Spinal cord (tissue), 10 donors: Measurements from ENCODE around the gene CDC20. TPM values are rescaled to one million over a fixed set of nuclear protein-coding genes. Genes with fewer than 3 reads are reported as not detected.
A peak's percentile ranks its signal among the peaks of the same experiment; 100 is the strongest.

Source experiments
- DNase-seq, 6 donors: peaks; one replicate each; pipeline versions ENCODE4 v3.0.0 to v3.0.0-alpha.2; 2013 to 2015; ENCODE audit warnings: low spot score in 6 of 6, low read depth in 4 of 6
- H3K27ac ChIP-seq: one replicate; pipeline ENCODE4 v1.5.1; 2013; ENCODE audit warnings: low read depth, low read length, control low read depth
- H3K27me3 ChIP-seq: one replicate; pipeline ENCODE4 v1.6.1; 2013; ENCODE audit warnings: low read length; ENCODE audit not compliant: control insufficient read depth, insufficient read depth
- H3K36me3 ChIP-seq: one replicate; pipeline ENCODE4 v1.6.1; 2013; ENCODE audit warnings: low read length; ENCODE audit not compliant: control insufficient read depth, insufficient read depth
- H3K4me1 ChIP-seq: one replicate; pipeline ENCODE4 v1.6.1; 2013; ENCODE audit warnings: low read length; ENCODE audit not compliant: control insufficient read depth, insufficient read depth
- H3K4me3 ChIP-seq: one replicate; pipeline ENCODE4 v1.5.1; 2013; ENCODE audit warnings: low read depth, low read length, control low read depth
- H3K9me3 ChIP-seq: one replicate; pipeline ENCODE4 v1.6.1; 2013; ENCODE audit warnings: low read length; ENCODE audit not compliant: control insufficient read depth, insufficient read depth
- WGBS: methylation state at CpG from one replicate; pipeline ENCODE4 v1.1.5; 2013; ENCODE audit warnings: missing lambda C conversion rate; ENCODE audit not compliant: insufficient coverage; 5-methylcytosine and 5-hydroxymethylcytosine counted together
- polyA plus RNA-seq, 2 donors: library from polyadenylated mRNA; unstranded; fragments of 120-200 nt; gene quantifications; one replicate each; pipeline ENCODE4 v1.2.1, GENCODE V29; 2013; ENCODE audit not compliant: insufficient read length in 2 of 2
- total RNA-seq, 2 donors: library from RNA; depleted of rRNA in 1 of 2; stranded (reverse); fragments of 120-200 nt in 1 of 2; fragments of >200 nt in 1 of 2; gene quantifications; one replicate each; pipeline versions ENCODE4 v1.2.3 to v1.2.4, GENCODE V29; 2013 to 2014
- donor health status: healthy.

Gene CDC20
- total and polyA plus RNA-seq, 4 donors: 11.1 to 21.6 (median 17.9) TPM

- no peak overlapping the region for H3K27ac ChIP-seq
- no peaks in the 10 kb centered on the region for H3K36me3 ChIP-seq
- H3K9me3 ChIP-seq: no peaks in the 10 kb centered on the region
- peaks cover 4% of the 10 kb centered on the region for H3K27me3 ChIP-seq
- H3K4me1 ChIP-seq: peaks cover 10% of the 10 kb centered on the region
- H3K4me3 ChIP-seq: no peak overlapping the region
- no peak for DNase-seq
- 96% methylated on average over 3 of the region's 4 CpGs for WGBS
These were observed 14.4 kb upstream of the CDC20 start for GRCh38 chr1:43344267-43344850.

- Histone ChIP-seq H3K9me3 (no peaks in the 10 kb centered on the region), H3K27me3 (peaks cover 4% of the 10 kb centered on the region), H3K27ac (no peak overlapping the region), H3K36me3 (no peaks in the 10 kb centered on the region), H3K4me1 (peaks cover 15% of the 10 kb centered on the region), H3K4me3 (no peak overlapping the region)
- no peak for DNase-seq
- 79% methylated on average over 3 of the region's 3 CpGs for WGBS
These were observed 13.7 kb upstream of the CDC20 start for GRCh38 chr1:43345120-43345519.

- H3K27me3 ChIP-seq: peaks cover 4% of the 10 kb centered on the region
- no peak overlapping the region for H3K4me3 ChIP-seq
- H3K36me3 ChIP-seq: no peaks in the 10 kb centered on the region
- no peak overlapping the region for H3K27ac ChIP-seq
- H3K4me1 ChIP-seq: peaks cover 15% of the 10 kb centered on the region
- no peak for DNase-seq
- WGBS: 83% methylated on average over 4 of the region's 5 CpGs
- H3K9me3 ChIP-seq: no peaks in the 10 kb centered on the region
These were observed 12.1 kb upstream of the CDC20 start for GRCh38 chr1:43346636-43347035.

GRCh38 chr1:43348343-43348808, 10.4 kb upstream of the CDC20 start:
- Histone ChIP-seq H3K36me3 (no peaks in the 10 kb centered on the region), H3K9me3 (no peaks in the 10 kb centered on the region), H3K4me1 (peaks cover 15% of the 10 kb centered on the region), H3K4me3 (peak overlapping the region; percentile 57), H3K27ac (peak overlapping the region; percentile 64), H3K27me3 (peaks cover 4% of the 10 kb centered on the region)
- DNase-seq: no peak
- WGBS: 14% methylated on average over 22 of the region's 22 CpGs

GRCh38 chr1:43348809-43349593, 9.8 kb upstream of the CDC20 start:
- peak overlapping the region; percentile 69 for H3K27ac ChIP-seq
- peaks cover 15% of the 10 kb centered on the region for H3K4me1 ChIP-seq
- peak overlapping the region; percentile 57 for H3K4me3 ChIP-seq
- WGBS: 1% methylated on average over 72 of the region's 72 CpGs
- H3K27me3 ChIP-seq: peaks cover 4% of the 10 kb centered on the region
- peak in 3 of 6 donors; percentile 70 to 95 (median 86) for DNase-seq
- H3K9me3 ChIP-seq: no peaks in the 10 kb centered on the region
- no peaks in the 10 kb centered on the region for H3K36me3 ChIP-seq

GRCh38 chr1:43349594-43350306, 9.0 kb upstream of the CDC20 start:
- Histone ChIP-seq H3K4me1 (peaks cover 15% of the 10 kb centered on the region), H3K27ac (peak overlapping the region; percentile 69), H3K4me3 (peak overlapping the region; percentile 57), H3K9me3 (no peaks in the 10 kb centered on the region), H3K27me3 (peaks cover 4% of the 10 kb centered on the region), H3K36me3 (no peaks in the 10 kb centered on the region)
- WGBS: 29% methylated on average over 9 of the region's 11 CpGs
- DNase-seq: no peak

- Histone ChIP-seq H3K36me3 (peaks cover 2% of the 10 kb centered on the region), H3K9me3 (no peaks in the 10 kb centered on the region), H3K4me3 (no peak overlapping the region), H3K27me3 (peaks cover 4% of the 10 kb centered on the region), H3K4me1 (peaks cover 15% of the 10 kb centered on the region), H3K27ac (no peak overlapping the region)
- no CpG with 5 or more reads among the region's 1 CpG for WGBS
- DNase-seq: no peak
These were observed 7.8 kb upstream of the CDC20 start for GRCh38 chr1:43350976-43351375.

- no peak overlapping the region for H3K4me3 ChIP-seq
- H3K27ac ChIP-seq: no peak overlapping the region
- peaks cover 2% of the 10 kb centered on the region for H3K36me3 ChIP-seq
- no peaks in the 10 kb centered on the region for H3K9me3 ChIP-seq
- peaks cover 4% of the 10 kb centered on the region for H3K27me3 ChIP-seq
- WGBS: 79% methylated on average over 3 of the region's 10 CpGs
- no peak for DNase-seq
- peaks cover 15% of the 10 kb centered on the region for H3K4me1 ChIP-seq
These were observed 7.1 kb upstream of the CDC20 start for GRCh38 chr1:43351421-43352350.

- H3K27me3 ChIP-seq: peaks cover 4% of the 10 kb centered on the region
- H3K27ac ChIP-seq: no peak overlapping the region
- no peak for DNase-seq
- no peak overlapping the region for H3K4me3 ChIP-seq
- H3K9me3 ChIP-seq: no peaks in the 10 kb centered on the region
- H3K36me3 ChIP-seq: peaks cover 2% of the 10 kb centered on the region
- 82% methylated on average over 2 of the region's 2 CpGs for WGBS
- H3K4me1 ChIP-seq: peaks cover 15% of the 10 kb centered on the region
These were observed 6.5 kb upstream of the CDC20 start for GRCh38 chr1:43352351-43352705.
